ENCODE results near the gene PTPN23. TPM values are rescaled to one million over a fixed set of nuclear protein-coding genes. Genes with fewer than 3 reads are reported as not detected.

Gene PTPN23
- total and polyA plus RNA-seq, 9 of the 15 experiments (the other 6 are each of a cell fraction or from before 2014, with no cell fraction given), result 0.41 to 58.7 (median 7.2) TPM

DNA sequence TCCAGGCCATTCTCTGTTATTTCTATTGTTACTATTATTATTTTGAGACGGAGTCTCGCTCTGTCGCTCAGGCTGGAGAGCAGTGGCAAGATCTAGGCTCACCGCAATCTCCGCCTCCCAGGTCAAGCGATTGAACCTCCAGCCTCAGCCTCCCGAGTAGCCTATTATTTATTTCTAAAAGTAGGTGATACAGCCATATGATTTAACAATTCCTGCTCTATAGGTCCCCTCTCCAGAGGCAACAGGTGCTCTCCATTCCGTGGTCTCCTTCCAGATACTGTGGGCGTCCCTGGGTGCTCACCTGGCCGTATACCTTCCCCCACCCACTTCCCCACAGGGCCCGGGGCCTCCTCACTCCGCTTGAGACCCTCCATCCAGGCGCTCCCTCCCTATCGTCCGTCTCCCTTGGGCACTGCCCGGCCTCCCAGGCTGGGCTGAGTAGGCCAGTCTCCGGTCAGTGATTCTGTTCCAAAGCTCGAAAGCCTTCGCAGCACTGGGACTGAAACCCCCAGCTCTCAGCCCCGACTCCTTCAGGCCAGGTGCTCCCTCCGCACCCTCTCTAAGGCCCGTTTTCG is 708 bp upstream of the PTPN23 start (continued):
- TF ChIP-seq ZNF518B (CRISPR knock-in tag; IDR thresholded peaks at IDR 0.05) (no peak), POLR2G (IDR thresholded peaks at IDR 0.05; ENCODE audit: low read depth, low read length) (no peak), ERF (CRISPR knock-in tag; IDR thresholded peaks at IDR 0.05) (no peak), SMARCE1 (IDR thresholded peaks at IDR 0.05) (peak; percentile 63), NCOR1 (IDR thresholded peaks at IDR 0.05) (no peak), CBX2 (IDR thresholded peaks at IDR 0.05; ENCODE audit: insufficient read depth, low read length, poor library complexity, severe bottlenecking) (no peak), LCOR (CRISPR knock-in tag; IDR thresholded peaks at IDR 0.05) (0 out of 2 replicates have a peak, but pooled peaks have one; percentile 51), ZC3H8 (IDR thresholded peaks at IDR 0.05) (no peak), BRD4 (IDR thresholded peaks at IDR 0.05) (peak; percentile 87), NCOA6 (IDR thresholded peaks at IDR 0.05) (no peak), SOX6 (IDR thresholded peaks at IDR 0.05) (no peak), U2AF2 (optimal IDR thresholded peaks at IDR 0.05; ENCODE audit: low read depth, low read length) (no peak), CC2D1A (IDR thresholded peaks at IDR 0.05) (no peak), ZKSCAN8 (CRISPR knock-in tag; IDR thresholded peaks at IDR 0.05) (no peak), UBTF (IDR thresholded peaks at IDR 0.05; ENCODE audit: borderline replicate concordance in 1 of 2, low read depth in 2 of 2, low read length in 2 of 2) (0 out of 4 replicates have a peak, but pooled peaks of 1 of the 2 experiments have one; percentile 58), NCOA4 (IDR thresholded peaks at IDR 0.05; ENCODE audit: partially characterized antibody) (no peak), TGIF2 (CRISPR knock-in tag; IDR thresholded peaks at IDR 0.05) (no peak), ZNF445 (CRISPR knock-in tag; IDR thresholded peaks at IDR 0.05; ENCODE audit: low read depth) (no peak), NCOA1 (IDR thresholded peaks at IDR 0.05; ENCODE audit: low read depth) (0 out of 2 replicates have a peak, but pooled peaks have one; percentile 56), NELFE (IDR thresholded peaks at IDR 0.05; ENCODE audit: insufficient read depth, insufficient read length) (no peak)
- TF ChIP-seq, protein P1, sequence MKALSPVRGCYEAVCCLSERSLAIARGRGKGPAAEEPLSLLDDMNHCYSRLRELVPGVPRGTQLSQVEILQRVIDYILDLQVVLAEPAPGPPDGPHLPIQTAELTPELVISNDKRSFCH (CRISPR knock-in tag; IDR thresholded peaks at IDR 0.05), result no peak
- TF ChIP-seq, protein P1 (tag; IDR thresholded peaks at IDR 0.05), result no peak; the same call in 1 of the 2 replicates
- TF ChIP-seq, protein P2, sequence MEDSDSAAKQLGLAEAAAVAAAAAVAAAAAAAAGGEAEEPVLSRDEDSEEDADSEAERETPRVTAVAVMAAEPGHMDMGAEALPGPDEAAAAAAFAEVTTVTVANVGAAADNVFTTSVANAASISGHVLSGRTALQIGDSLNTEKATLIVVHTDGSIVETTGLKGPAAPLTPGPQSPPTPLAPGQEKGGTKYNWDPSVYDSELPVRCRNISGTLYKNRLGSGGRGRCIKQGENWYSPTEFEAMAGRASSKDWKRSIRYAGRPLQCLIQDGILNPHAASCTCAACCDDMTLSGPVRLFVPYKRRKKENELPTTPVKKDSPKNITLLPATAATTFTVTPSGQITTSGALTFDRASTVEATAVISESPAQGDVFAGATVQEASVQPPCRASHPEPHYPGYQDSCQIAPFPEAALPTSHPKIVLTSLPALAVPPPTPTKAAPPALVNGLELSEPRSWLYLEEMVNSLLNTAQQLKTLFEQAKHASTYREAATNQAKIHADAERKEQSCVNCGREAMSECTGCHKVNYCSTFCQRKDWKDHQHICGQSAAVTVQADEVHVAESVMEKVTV (CRISPR knock-in tag; IDR thresholded peaks at IDR 0.05), result no peak
